HCT116 (cell line): ENCODE measurements around the gene LINC00305. TPM values are rescaled to one million over a fixed set of nuclear protein-coding genes. Genes with fewer than 3 reads are reported as not detected.

ENCODE experiments used
- ATAC-seq: fragments of 200-7000 bp; cut with Tn5 transposase; 2 replicates; pipeline ENCODE4 v1.9.1; 2020; ENCODE audit warnings: mild to moderate bottlenecking, moderate library complexity
- BruUV-seq: library from RNA; stranded (reverse); fragments of 400-500 nt; replicated peaks from 2 replicates; lab custom pipeline; 2021; lab: Mats Ljungman, UMichigan
- CTCF ChIA-PET: fragments of 300-600 bp; sonication (Branson Sonifier 250); formaldehyde crosslinking; loops from one replicate; lab custom pipeline; 2021; ENCODE audit warnings: antibody characterized with exemption; lab: Charles Lee
- POLR2A ChIA-PET: fragments of 300-600, 350-600 bp; sonication (Branson Sonifier 250); formaldehyde crosslinking; loops from one replicate; lab custom pipeline; 2021; ENCODE audit warnings: antibody characterized with exemption; lab: Charles Lee
- RAD21 ChIA-PET, 2 experiments: fragments of 300-600 bp; sonication (Branson Sonifier 250); formaldehyde crosslinking; loops; one replicate each; lab custom pipeline; 2023; ENCODE audit warnings: low total read pairs in 2 of 2; ENCODE audit not compliant: uncharacterized antibody in 2 of 2, unreplicated experiment in 2 of 2, low non-redundant PET in 1 of 2; lab: Charles Lee
- DNase-seq: peaks from one replicate; pipeline ENCODE4 v3.0.0-alpha.2; 2010; ENCODE audit warnings: low read depth, low spot score
- H2AFZ ChIP-seq: fragments of 200-600 bp; shearing (Covaris generic), sonication (generic); 2 replicates; pipeline ENCODE4 v1.6.1; 2017; ENCODE audit warnings: low read depth, mixed run types, mixed read lengths, antibody characterized with exemption, low read length; ENCODE audit not compliant: poor library complexity, severe bottlenecking
- H3K27ac ChIP-seq: 2 replicates; pipeline ENCODE4 v1.5.1; 2012; ENCODE audit warnings: low read depth, low read length
- H3K27me3 ChIP-seq: fragments of 200-600 bp; sonication (generic); 2 replicates; pipeline ENCODE4 v1.6.1; 2016; ENCODE audit warnings: mixed run types, low read length, mixed read lengths; ENCODE audit not compliant: insufficient read depth
- H3K36me3 ChIP-seq, 2 experiments: fragments of 200-500 bp in 1 of 2; fragments of 200-600 bp in 1 of 2; sonication (Bioruptor generic) in 1 of 2; sonication (generic) in 1 of 2; 2 replicates each; pipeline versions ENCODE4 v1.5.1 to v1.6.1; 2014 to 2016; ENCODE audit warnings: low read length in 2 of 2, inconsistent platforms in 1 of 2, mixed read lengths in 1 of 2, mixed run types in 1 of 2; ENCODE audit not compliant: insufficient read depth in 2 of 2, control insufficient read depth in 1 of 2
- H3K4me1 ChIP-seq, 2 experiments: fragments of 200-600 bp in 1 of 2; sonication (generic) in 1 of 2; 2 replicates each; pipeline versions ENCODE4 v1.5.1 to v1.6.1; 2012 to 2017; ENCODE audit warnings: low read length in 2 of 2, inconsistent platforms in 1 of 2, mild to moderate bottlenecking in 1 of 2, mixed read lengths in 1 of 2, mixed run types in 1 of 2, moderate library complexity in 1 of 2; ENCODE audit not compliant: insufficient read depth in 2 of 2, control insufficient read depth in 1 of 2
- H3K4me2 ChIP-seq: fragments of 200-600 bp; sonication (generic); 2 replicates; pipeline ENCODE4 v1.6.1; 2017; ENCODE audit warnings: mixed run types, low read length, mixed read lengths
- H3K4me3 ChIP-seq, 2 experiments: fragments of 200-600 bp in 1 of 2; sonication (generic) in 1 of 2; replicated peaks in 1 of 2; 2 replicates each; pipeline ENCODE4 v1.5.1; 2011 to 2016; ENCODE audit warnings: low read length in 2 of 2, control low read depth in 1 of 2, low read depth in 1 of 2, mild to moderate bottlenecking in 1 of 2, mixed read lengths in 1 of 2, mixed run types in 1 of 2
- H3K79me2 ChIP-seq: fragments of 200-600 bp; sonication (generic); 2 replicates; pipeline ENCODE4 v1.6.1; 2017; ENCODE audit warnings: mild to moderate bottlenecking, mixed run types, low read length, moderate library complexity, mixed read lengths; ENCODE audit not compliant: insufficient read depth
- H3K9ac ChIP-seq: fragments of 200-600 bp; sonication (generic); 2 replicates; pipeline ENCODE4 v1.6.1; 2016; ENCODE audit warnings: low read length, mixed read lengths
- H3K9me2 ChIP-seq: fragments of 200-600 bp; sonication (generic), shearing (Covaris generic); 2 replicates; pipeline ENCODE4 v1.6.1; 2017; ENCODE audit warnings: mixed run types, mild to moderate bottlenecking, moderate library complexity; ENCODE audit not compliant: insufficient read depth
- H3K9me3 ChIP-seq, 2 experiments: fragments of 200-500 bp in 1 of 2; fragments of 200-600 bp in 1 of 2; sonication (Bioruptor generic) in 1 of 2; sonication (generic) in 1 of 2; 2 replicates each; pipeline ENCODE4 v1.6.1; 2014 to 2017; ENCODE audit warnings: low read length in 2 of 2, mixed read lengths in 2 of 2, inconsistent platforms in 1 of 2, low read depth in 1 of 2, mild to moderate bottlenecking in 1 of 2, mixed run types in 1 of 2, moderate library complexity in 1 of 2; ENCODE audit not compliant: control insufficient read depth in 1 of 2, insufficient read depth in 1 of 2
- H4K20me1 ChIP-seq: fragments of 200-600 bp; sonication (generic), shearing (Covaris generic); 2 replicates; pipeline ENCODE4 v1.6.1; 2017; ENCODE audit warnings: mixed run types, mild to moderate bottlenecking, moderate library complexity; ENCODE audit not compliant: insufficient read depth
- CEBPB ChIP-seq: IDR thresholded peaks from 2 replicates; pipeline ENCODE4 v1.6.1; 2012; ENCODE audit warnings: low read depth
- EGR1 ChIP-seq: IDR thresholded peaks from 2 replicates; pipeline ENCODE4 v1.6.1; 2012; ENCODE audit warnings: low read depth
- ELF1 ChIP-seq: IDR thresholded peaks from 2 replicates; pipeline ENCODE4 v1.6.1; 2012; ENCODE audit warnings: low read depth, borderline replicate concordance
- POLR2A ChIP-seq: IDR thresholded peaks from 2 replicates; pipeline ENCODE4 v1.7.0; 2011; ENCODE audit warnings: borderline replicate concordance; ENCODE audit not compliant: insufficient read depth, insufficient read length; ENCODE audit errors: extremely low read depth
- POLR2AphosphoS5 ChIP-seq: IDR thresholded peaks from 2 replicates; pipeline ENCODE4 v1.6.1; 2011; ENCODE audit warnings: mild to moderate bottlenecking, low read depth, low read length, moderate library complexity
- RAD21 ChIP-seq: IDR thresholded peaks from 2 replicates; pipeline ENCODE4 v1.6.1; 2012; ENCODE audit warnings: low read depth, mild to moderate bottlenecking
- SRF ChIP-seq: IDR thresholded peaks from 2 replicates; pipeline ENCODE4 v1.6.1; 2012; ENCODE audit warnings: low read depth
- TCF7L2 ChIP-seq: IDR thresholded peaks from 2 replicates; pipeline ENCODE4 v1.7.0; 2011; ENCODE audit warnings: borderline replicate concordance, inconsistent platforms; ENCODE audit not compliant: insufficient read depth, insufficient read length; ENCODE audit errors: extremely low read depth
- ZNF274 ChIP-seq: fragments of 200-500 bp; sonication (Bioruptor generic); IDR thresholded peaks from 2 replicates; pipeline ENCODE4 v1.6.1; 2014; ENCODE audit warnings: mild to moderate bottlenecking, low read depth, low read length, inconsistent platforms
- intact Hi-C: fragments of 100-400 bp; cut with micrococcal nuclease; formaldehyde crosslinking; loops from 2 replicates; pipeline ENCODE4 v1.10.0; 2022
- total RNA-seq: library from RNA; stranded (reverse); gene quantifications from one replicate; pipeline ENCODE4 v1.2.1, GENCODE V29; 2021; ENCODE audit not compliant: unreplicated experiment
- TF ChIP-seq, protein P1 (sequence below): IDR thresholded peaks from 2 replicates; pipeline ENCODE4 v1.6.1; 2012
- TF ChIP-seq, protein P2 (sequence below), 3 experiments: fragments of 200-600 bp in 1 of 3; sonication (generic) in 1 of 3; IDR thresholded peaks in 2 of 3; conservative IDR thresholded peaks in 1 of 3; 2 replicates each; pipeline ENCODE4 v1.5.1; 2012 to 2017; ENCODE audit warnings: low read depth in 2 of 3, low read length in 2 of 3, antibody characterized with exemption in 1 of 3, borderline replicate concordance in 1 of 3, control low read depth in 1 of 3, mild to moderate bottlenecking in 1 of 3, mixed read lengths in 1 of 3, mixed run types in 1 of 3, moderate library complexity in 1 of 3; ENCODE audit not compliant: insufficient read depth in 1 of 3
- TF ChIP-seq, protein P3 (sequence below): IDR thresholded peaks from 2 replicates; pipeline ENCODE4 v1.6.1; 2012; ENCODE audit warnings: low read depth
- TF ChIP-seq, protein P4 (sequence below): IDR thresholded peaks from 2 replicates; pipeline ENCODE4 v1.6.1; 2011; ENCODE audit warnings: mild to moderate bottlenecking, low read length, moderate library complexity; ENCODE audit not compliant: insufficient replicate concordance; ENCODE audit errors: extremely low read depth

LINC00305 gene
- total RNA-seq, 1 experiment from 2014 or later: not detected

DNA sequence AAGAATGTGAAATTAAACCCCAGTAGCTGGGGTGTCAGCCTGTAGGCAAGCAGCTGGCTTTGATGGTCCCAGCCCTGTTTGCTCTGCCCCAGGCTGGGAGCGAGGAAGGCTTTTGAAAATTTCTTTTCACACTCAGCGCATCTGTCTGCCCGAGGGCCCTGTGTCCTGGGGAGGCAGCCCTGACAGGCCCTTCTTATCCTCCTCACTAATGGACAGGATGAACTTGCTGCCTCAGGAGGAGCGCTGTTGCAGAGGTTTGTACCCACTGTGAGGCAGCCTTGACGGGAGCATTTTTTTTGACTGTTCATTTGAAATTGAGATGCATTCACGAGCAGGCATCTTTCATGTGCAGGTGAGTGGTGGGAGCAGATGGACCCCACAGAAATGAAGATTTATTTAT lies 116.6 kb downstream of the LINC00305 start (continued):
- TF ChIP-seq, protein P1, sequence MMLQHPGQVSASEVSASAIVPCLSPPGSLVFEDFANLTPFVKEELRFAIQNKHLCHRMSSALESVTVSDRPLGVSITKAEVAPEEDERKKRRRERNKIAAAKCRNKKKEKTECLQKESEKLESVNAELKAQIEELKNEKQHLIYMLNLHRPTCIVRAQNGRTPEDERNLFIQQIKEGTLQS: no peak
- TF ChIP-seq CEBPB (no peak), TCF7L2 (no peak), ELF1 (no peak), RAD21 (no peak), POLR2AphosphoS5 (no peak)

DNA sequence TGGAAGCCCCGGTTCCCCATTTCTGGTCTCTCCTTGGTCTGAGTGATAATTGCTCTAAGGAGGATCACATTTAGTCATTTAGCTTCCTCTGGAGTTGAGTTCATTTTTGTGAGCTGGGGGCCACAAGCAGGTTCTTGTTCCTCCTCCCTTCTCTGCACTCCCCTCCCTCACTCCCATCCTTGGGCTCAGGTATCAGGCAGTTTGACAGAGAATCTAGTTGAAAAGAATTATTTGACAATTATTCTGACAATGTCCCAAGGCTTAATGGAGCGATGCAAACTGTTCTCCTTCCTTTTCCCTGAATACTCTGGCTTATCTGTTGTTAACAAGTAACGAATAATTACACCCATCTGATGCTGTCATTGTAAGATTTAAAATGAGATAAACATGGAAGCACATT lies 117.5 kb downstream of the LINC00305 start:
- ChIA-PET CTCF (no interaction called here), RAD21 (no interaction called here), POLR2A (no interaction called here)
- H3K9ac ChIP-seq: no peak overlapping the region
- BruUV-seq: no TSS peak
- H3K36me3 ChIP-seq: no peaks in the 10 kb centered on the region
- TF ChIP-seq, protein P2, sequence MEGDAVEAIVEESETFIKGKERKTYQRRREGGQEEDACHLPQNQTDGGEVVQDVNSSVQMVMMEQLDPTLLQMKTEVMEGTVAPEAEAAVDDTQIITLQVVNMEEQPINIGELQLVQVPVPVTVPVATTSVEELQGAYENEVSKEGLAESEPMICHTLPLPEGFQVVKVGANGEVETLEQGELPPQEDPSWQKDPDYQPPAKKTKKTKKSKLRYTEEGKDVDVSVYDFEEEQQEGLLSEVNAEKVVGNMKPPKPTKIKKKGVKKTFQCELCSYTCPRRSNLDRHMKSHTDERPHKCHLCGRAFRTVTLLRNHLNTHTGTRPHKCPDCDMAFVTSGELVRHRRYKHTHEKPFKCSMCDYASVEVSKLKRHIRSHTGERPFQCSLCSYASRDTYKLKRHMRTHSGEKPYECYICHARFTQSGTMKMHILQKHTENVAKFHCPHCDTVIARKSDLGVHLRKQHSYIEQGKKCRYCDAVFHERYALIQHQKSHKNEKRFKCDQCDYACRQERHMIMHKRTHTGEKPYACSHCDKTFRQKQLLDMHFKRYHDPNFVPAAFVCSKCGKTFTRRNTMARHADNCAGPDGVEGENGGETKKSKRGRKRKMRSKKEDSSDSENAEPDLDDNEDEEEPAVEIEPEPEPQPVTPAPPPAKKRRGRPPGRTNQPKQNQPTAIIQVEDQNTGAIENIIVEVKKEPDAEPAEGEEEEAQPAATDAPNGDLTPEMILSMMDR (IDR thresholded peaks at IDR 0.05 in 2 of 3, conservative IDR thresholded peaks at IDR 0.05 in 1 of 3; ENCODE audit: borderline replicate concordance in 1 of 3, insufficient read depth in 1 of 3, low read depth in 2 of 3, low read length in 2 of 3): no peak
- TF ChIP-seq, protein P3, sequence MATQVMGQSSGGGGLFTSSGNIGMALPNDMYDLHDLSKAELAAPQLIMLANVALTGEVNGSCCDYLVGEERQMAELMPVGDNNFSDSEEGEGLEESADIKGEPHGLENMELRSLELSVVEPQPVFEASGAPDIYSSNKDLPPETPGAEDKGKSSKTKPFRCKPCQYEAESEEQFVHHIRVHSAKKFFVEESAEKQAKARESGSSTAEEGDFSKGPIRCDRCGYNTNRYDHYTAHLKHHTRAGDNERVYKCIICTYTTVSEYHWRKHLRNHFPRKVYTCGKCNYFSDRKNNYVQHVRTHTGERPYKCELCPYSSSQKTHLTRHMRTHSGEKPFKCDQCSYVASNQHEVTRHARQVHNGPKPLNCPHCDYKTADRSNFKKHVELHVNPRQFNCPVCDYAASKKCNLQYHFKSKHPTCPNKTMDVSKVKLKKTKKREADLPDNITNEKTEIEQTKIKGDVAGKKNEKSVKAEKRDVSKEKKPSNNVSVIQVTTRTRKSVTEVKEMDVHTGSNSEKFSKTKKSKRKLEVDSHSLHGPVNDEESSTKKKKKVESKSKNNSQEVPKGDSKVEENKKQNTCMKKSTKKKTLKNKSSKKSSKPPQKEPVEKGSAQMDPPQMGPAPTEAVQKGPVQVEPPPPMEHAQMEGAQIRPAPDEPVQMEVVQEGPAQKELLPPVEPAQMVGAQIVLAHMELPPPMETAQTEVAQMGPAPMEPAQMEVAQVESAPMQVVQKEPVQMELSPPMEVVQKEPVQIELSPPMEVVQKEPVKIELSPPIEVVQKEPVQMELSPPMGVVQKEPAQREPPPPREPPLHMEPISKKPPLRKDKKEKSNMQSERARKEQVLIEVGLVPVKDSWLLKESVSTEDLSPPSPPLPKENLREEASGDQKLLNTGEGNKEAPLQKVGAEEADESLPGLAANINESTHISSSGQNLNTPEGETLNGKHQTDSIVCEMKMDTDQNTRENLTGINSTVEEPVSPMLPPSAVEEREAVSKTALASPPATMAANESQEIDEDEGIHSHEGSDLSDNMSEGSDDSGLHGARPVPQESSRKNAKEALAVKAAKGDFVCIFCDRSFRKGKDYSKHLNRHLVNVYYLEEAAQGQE: no peak
- TF ChIP-seq ZNF274 (no peak), CEBPB (no peak), POLR2A (no peak), SRF (no peak), EGR1 (no peak), TCF7L2 (no peak)
- TF ChIP-seq, protein P4, sequence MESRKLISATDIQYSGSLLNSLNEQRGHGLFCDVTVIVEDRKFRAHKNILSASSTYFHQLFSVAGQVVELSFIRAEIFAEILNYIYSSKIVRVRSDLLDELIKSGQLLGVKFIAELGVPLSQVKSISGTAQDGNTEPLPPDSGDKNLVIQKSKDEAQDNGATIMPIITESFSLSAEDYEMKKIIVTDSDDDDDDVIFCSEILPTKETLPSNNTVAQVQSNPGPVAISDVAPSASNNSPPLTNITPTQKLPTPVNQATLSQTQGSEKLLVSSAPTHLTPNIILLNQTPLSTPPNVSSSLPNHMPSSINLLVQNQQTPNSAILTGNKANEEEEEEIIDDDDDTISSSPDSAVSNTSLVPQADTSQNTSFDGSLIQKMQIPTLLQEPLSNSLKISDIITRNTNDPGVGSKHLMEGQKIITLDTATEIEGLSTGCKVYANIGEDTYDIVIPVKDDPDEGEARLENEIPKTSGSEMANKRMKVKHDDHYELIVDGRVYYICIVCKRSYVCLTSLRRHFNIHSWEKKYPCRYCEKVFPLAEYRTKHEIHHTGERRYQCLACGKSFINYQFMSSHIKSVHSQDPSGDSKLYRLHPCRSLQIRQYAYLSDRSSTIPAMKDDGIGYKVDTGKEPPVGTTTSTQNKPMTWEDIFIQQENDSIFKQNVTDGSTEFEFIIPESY: no peak
- no peak overlapping the region for H3K27ac ChIP-seq
- H3K9me2 ChIP-seq: no peaks in the 10 kb centered on the region
- H3K9me3 ChIP-seq: no peaks in the 10 kb centered on the region
- H4K20me1 ChIP-seq: no peaks in the 10 kb centered on the region
- no peaks in the 10 kb centered on the region for H3K4me1 ChIP-seq
- no peak for DNase-seq
- peaks cover 8% of the 10 kb centered on the region; the same call in 1 of the 2 replicates for H3K27me3 ChIP-seq
- H3K4me3 ChIP-seq: no peak overlapping the region
- ATAC-seq: no peak
- no peak overlapping the region for H3K4me2 ChIP-seq
- intact Hi-C loops: no loop called here
- H2AFZ ChIP-seq: no peak overlapping the region
- H3K79me2 ChIP-seq: no peaks in the 10 kb centered on the region
